Measurements from ENCODE around the gene PTPRN2.
"Not testable (repeated sequence)": the region's sequence is repeated elsewhere in the genome, so short reads cannot be mapped to it uniquely, and the experiment has no call there.

The PTPRN2 gene

GRCh38 chr7:158587162-158588084 lies at the start of gene PTPRN2:
TSS of gene PTPRN2 (minus strand) at chr7:158587823.
- peak in 1 of 2 experiments; percentile 62 for DNase-seq

DNA sequence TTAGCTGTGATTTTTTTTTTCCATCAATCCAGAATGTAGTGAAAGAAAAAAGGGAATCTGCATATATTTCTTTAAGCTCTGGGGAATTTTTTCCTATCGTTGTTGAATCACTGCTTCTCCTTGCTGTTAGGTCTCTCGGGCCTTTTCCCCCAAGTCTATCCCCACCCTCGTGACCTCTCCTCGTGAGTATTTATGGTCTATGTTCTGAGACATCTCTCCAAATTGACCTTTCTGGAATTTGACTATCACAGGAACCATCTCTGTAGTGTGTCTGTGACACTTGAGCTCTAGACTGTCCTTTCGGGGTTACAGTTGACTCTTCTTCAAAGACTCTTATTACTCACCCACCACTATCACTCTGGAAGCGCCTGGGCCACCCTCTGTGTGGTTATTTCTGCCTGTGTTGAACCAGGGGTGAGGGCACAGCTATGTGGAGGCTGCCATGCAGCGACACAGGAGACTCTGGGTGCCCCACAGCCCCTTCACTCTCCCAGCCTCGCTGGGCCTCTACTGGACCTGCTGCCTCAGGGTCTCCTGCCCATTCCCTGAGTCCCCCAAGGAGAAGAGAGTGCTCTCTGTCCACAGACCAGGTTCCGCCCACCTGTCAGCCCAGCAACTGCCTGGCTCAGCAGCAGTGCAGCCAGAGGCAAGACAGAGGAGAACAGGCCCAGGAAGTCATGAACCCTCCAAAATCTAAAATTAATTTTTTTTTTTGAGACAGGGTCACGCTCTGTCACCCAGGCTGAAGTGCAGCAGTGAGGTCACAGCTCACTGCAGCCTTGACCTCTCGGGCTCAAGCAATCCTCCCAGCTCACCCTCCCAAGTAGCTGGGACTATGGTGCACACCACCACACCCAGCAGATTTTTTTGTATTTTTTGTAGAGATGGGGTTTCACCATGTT lies 45.7 kb upstream of the PTPRN2 start:
- DNase-seq: no peak

DNA sequence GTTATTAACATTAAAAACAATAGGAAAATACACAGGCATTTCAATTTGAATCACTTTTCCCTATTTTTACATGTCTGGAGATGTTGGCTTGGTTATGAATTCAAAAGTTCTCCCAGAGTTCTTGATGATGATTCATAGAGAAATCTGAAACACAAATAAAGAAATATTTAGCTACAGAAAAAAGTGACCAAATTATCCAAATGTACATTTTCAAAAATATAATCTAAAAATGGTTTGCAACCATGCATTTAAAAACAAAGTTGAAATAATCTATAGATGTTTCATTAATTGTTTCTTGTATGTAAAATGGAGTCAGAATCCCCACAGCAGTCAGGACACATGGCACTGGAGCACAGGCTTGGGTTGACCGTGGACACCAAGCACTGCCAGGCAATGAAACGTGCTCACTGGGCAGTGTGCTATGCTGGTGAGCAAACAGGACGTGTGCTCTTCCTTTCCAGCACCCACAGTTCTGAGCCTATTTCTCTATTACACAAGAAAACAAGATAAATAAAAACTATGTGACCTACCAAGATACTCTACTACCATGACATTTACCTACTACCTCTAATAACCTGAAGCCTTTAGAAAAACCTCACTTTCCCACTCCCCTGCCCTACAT lies 44.1 kb upstream of the PTPRN2 start:
- no peak for DNase-seq

DNA sequence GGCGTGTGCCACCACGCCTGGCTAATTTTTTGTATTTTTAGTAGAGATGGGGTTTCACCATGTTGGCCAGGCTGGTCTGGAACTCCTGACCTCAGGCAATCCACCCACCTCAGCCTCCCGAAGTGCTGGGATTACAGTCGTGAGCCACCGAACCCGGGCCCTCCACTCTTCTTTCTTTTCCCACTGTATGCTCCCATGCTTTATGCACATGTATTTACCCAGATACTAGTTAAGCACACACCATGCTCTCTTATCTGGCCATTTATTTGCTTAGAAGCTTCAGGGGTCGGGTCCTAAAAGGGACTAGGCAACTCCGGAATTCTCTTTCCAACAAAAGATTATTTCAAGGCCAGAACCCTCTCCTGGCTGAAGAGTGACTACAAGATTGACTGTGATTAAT lies 38.7 kb upstream of the PTPRN2 start:
- not testable (repeated sequence) for DNase-seq

DNA sequence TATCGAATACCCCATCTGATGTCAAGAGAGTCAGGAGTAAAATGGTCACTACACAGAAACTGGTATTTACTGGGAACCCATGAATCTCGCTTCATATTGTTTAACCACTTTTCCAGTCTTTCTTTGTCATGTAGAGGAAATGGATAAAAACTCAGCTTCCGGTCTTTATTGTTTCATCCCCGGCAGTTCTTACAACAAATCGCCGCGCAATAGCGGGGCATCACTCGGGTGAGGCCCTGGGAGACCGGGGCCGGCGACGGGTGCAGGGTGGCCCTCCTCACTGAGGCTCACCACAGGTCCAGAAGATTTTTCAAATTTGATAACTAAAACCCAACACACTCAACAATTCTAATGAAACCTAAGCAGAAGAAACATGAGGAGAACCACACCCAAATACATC lies 35.6 kb upstream of the PTPRN2 start:
- no peak for DNase-seq

DNA sequence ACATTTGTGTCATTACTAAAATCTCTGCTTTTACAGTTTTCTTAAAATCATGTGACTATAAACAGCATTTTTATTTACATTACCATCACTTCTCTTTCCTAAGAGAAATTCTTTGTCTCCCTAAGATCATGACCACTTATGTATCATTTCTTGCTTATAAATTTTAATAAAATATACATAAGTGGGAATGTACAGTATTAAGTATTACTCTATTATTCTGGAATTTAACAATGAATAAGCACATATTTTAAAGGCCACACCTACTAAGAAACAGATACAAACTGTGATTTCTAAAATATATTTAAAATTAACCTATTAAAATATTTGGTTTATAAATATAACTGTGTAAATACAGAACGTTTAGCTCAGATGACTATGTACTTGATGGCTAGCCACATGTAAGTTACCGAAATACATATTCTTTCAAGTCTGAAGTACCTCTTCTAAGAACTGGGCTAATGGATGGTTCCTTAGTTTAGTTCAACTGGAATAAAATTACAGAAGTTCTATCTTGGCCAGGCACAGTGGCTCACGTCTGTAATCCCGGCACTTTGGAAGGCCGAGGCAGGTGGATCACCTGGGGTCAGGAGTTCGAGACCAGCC lies 33.3 kb upstream of the PTPRN2 start:
- no peak for DNase-seq

DNA sequence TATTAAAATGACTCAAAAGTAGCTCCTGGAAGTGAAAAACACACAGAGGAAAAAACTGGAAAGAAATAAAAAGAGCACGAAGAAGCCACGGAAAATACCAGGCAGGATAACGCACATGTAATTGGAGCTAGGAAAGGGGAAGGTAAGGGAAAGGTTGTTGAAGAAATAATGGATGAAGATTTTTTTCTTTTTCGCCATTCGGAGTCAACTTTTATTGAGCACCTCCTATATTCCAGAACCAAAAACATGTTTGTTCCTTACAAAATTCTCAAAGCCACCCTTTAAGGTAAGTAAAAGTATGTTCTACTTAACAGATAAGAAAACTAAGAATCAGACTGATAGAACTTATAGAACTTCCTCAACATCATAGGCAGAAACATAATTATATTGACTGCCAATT lies 32.8 kb upstream of the PTPRN2 start:
- DNase-seq: no peak

DNA sequence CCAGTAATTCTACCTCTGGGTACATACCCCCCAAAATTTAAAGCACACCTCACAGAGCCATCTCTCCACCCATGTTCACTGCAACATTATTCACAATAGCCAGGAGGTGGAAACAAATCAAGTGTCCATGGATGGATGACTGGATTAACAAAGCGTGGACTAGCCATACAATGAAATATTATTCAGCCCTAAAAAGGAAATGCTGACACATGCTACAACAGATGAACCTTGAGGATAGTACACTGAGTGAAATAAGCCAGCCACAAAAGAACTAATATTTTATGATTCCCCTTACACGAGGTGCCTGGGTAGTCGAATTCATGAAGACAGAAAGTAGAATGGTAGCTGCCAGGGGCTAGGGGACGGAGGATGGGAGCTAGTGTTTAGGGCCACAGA lies 31.1 kb upstream of the PTPRN2 start:
- no peak for DNase-seq

DNA sequence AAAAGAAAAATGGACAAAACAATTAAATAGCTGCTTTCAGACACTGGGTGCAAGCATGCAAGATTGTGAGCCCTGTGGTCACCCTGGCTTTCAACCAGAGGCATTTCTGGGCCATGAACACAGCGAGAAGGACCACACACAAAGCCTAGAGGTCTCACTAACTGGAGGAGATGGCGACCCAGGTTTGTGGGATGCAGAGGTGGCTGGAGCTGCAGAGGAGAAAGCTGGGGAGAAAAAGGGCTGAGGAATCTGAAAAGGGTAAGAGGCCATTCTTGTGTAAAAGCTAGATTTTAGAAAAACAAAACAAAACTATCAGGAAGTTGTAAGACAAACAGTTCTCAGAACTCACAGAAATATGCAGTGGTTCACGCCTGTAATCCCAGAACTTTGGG lies 30.1 kb upstream of the PTPRN2 start:
- no peak for DNase-seq

GRCh38 chr7:158616050-158616449 lies 28.4 kb upstream of the PTPRN2 start:
- DNase-seq: no peak

GRCh38 chr7:158614700-158615099 lies 27.1 kb upstream of the PTPRN2 start:
- DNase-seq: no peak

DNA sequence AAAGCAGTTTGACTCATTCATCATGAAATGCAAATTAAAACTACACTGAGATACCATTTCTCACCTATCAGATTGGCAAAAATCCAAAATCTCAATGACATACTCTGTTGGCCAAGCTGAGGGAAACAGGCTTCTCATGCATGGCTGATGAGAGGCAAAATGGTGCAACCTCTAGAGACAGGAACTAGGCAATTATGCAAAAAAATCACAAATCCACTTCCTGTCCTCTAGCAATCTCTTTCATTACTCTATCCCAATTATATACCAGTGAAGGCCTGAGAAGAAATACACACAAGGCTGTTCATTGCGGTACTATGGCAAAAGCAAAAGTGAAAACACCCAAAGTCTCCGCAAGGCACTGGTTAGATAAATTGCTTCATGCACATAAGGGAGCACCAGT lies 25.9 kb upstream of the PTPRN2 start:
- DNase-seq: no peak

- DNase-seq: no peak
Observed at GRCh38 chr7:158612546-158612945, 24.9 kb upstream of the PTPRN2 start.

- DNase-seq: no peak
Observed at GRCh38 chr7:158611541-158611940, 23.9 kb upstream of the PTPRN2 start.

DNA sequence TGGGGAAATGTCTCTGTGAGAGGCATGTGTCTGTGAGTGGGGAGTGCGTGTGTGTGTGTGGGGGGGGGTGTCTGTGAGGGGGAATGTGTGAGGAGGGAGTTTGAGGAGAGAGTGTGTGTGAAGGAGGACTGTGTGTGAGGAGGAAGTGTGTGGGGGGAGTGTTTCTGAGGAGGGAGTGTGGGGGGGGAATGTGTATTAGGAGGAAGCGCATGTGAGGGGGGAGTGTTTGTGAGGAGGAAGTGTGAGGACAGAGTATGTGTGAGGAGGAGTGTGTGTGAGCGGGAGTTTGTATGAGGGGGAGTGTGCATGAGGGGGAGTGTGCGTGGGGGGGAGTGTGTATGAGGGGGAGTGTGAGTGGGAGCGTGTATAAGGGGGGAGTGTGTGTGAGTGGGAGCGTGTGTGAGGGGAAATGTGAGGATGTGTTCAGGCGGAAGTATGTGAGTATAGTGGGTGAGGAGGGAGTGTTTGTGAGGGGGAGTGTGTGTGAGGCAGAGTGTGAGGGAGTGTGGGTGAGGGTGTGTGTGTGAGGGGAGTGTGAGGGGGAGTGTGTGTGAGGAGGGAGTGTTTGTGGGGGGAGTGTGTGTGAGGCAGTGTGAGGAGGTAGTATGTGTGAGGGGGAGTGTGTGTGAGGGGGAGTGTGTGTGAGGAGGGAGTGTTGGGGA lies 21.8 kb upstream of the PTPRN2 start:
- DNase-seq: no peak

DNA sequence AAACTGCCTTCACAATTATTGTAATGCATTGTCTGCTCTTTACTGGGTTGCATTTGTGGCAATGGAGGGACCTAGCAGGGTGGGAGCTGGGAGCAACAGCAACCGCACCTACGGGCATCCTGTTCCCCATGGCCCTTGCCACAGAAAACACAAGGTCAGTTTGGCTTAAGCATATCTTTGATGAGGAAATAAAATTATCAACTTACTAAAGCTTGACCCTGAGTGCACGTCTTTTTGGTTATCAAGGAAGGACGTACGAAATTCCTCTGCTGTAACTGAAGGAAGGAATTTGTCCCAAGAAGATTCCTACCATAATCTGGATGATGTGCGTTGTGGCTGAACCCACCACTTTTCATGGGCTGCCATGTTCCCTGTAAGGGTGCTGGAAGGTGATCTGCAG lies 19.9 kb upstream of the PTPRN2 start:
- DNase-seq: no peak

- no peak for DNase-seq
Observed at GRCh38 chr7:158606671-158607424, 19.2 kb upstream of the PTPRN2 start.

DNA sequence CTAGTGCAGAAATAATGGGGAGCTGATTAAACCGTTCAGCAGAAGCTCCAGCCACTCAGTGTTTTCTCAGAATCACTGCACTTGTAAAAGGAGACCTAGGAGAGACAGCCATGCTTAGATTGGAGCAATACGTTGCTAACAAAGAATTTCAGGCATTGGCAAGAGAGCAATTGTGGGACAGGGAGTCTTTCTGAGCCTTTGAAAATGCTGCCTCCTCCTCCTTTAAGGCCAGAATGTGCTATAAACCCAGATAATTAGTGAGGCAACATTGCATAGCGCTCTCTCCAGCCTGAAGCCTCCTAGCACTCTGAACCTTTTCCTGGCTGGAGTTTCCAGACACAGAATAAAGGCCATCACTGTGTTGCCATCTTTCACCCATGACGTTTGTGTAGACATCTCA lies 18.5 kb upstream of the PTPRN2 start:
- DNase-seq: no peak

- DNase-seq: no peak
Observed at GRCh38 chr7:158603773-158604755, 16.4 kb upstream of the PTPRN2 start.

All from NCI-H524 (cell line).